Chondrocyte (in vitro differentiated cells): ENCODE data around the gene TSHZ2. TPM values are rescaled to one million over a fixed set of nuclear protein-coding genes. Genes with fewer than 3 reads are reported as not detected.
"Not testable (repeated sequence)": the region's sequence is repeated elsewhere in the genome, so short reads cannot be mapped to it uniquely, and the experiment has no call there.

Source experiments
- DNase-seq: peaks from one replicate; pipeline ENCODE4 v3.0.0; 2021; ENCODE audit warnings: mixed read lengths, low spot score
- H3K27ac Mint-ChIP-seq: one replicate; pipeline ENCODE4 v1.8.0; 2021; ENCODE audit warnings: mild to moderate bottlenecking, moderate library complexity, mixed read lengths; ENCODE audit not compliant: unreplicated experiment
- H3K27me3 Mint-ChIP-seq: 2 replicates; pipeline ENCODE4 v1.8.0; 2021; ENCODE audit warnings: low read depth, mixed read lengths
- H3K36me3 Mint-ChIP-seq: 2 replicates; pipeline ENCODE4 v1.8.0; 2021; ENCODE audit warnings: low read depth, mixed read lengths
- H3K4me1 Mint-ChIP-seq: 2 replicates; pipeline ENCODE4 v1.8.0; 2021; ENCODE audit warnings: low read depth, mild to moderate bottlenecking, mixed read lengths
- H3K4me3 Mint-ChIP-seq: one replicate; pipeline ENCODE4 v1.8.0; 2021; ENCODE audit warnings: mild to moderate bottlenecking, moderate library complexity, mixed read lengths; ENCODE audit not compliant: unreplicated experiment
- H3K9me3 Mint-ChIP-seq: 2 replicates; pipeline ENCODE4 v1.8.0; 2021; ENCODE audit warnings: low read depth, mixed read lengths
- CTCF ChIP-seq: fragments of 200-600 bp; sonication (generic); IDR thresholded peaks from 2 replicates; pipeline ENCODE4 v1.5.0; 2021; ENCODE audit warnings: antibody characterized with exemption, mild to moderate bottlenecking, moderate library complexity
- total RNA-seq: library from RNA; stranded (reverse); gene quantifications from 3 replicates; pipeline ENCODE4 v1.2.1, GENCODE V29; 2021

Gene TSHZ2
- total RNA-seq, 1 donor from 2014 or later = 0.37 TPM

GRCh38 chr20:53513489-53514298 is 541.5 kb downstream of the TSHZ2 start:
- Mint-ChIP-seq H3K9me3 (peaks cover 6% of the 10 kb centered on the region), H3K27me3 (no peaks in the 10 kb centered on the region), H3K36me3 (no peaks in the 10 kb centered on the region), H3K4me1 (no peaks in the 10 kb centered on the region), H3K27ac (no peak overlapping the region), H3K4me3 (no peak overlapping the region)
- no peak for DNase-seq
- no peak for TF ChIP-seq CTCF

GRCh38 chr20:53515749-53516148 is 543.6 kb downstream of the TSHZ2 start:
- no peak for TF ChIP-seq CTCF
- no peaks in the 10 kb centered on the region for H3K4me1 Mint-ChIP-seq
- peaks cover under 1% of the 10 kb centered on the region for H3K9me3 Mint-ChIP-seq
- no peak for DNase-seq
- no peaks in the 10 kb centered on the region for H3K27me3 Mint-ChIP-seq
- H3K4me3 Mint-ChIP-seq = no peak overlapping the region
- no peaks in the 10 kb centered on the region for H3K36me3 Mint-ChIP-seq
- no peak overlapping the region for H3K27ac Mint-ChIP-seq

- no peaks in the 10 kb centered on the region for H3K4me1 Mint-ChIP-seq
- no peaks in the 10 kb centered on the region for H3K36me3 Mint-ChIP-seq
- DNase-seq = no peak
- TF ChIP-seq CTCF = no peak
- no peaks in the 10 kb centered on the region for H3K27me3 Mint-ChIP-seq
- no peak overlapping the region for H3K4me3 Mint-ChIP-seq
- no peaks in the 10 kb centered on the region for H3K9me3 Mint-ChIP-seq
- H3K27ac Mint-ChIP-seq = no peak overlapping the region
Observed at GRCh38 chr20:53517146-53517545, 545.0 kb downstream of the TSHZ2 start.

GRCh38 chr20:53521421-53521820 is 549.3 kb downstream of the TSHZ2 start:
- H3K36me3 Mint-ChIP-seq, DNase-seq, H3K4me1 Mint-ChIP-seq, H3K27me3 Mint-ChIP-seq, H3K4me3 Mint-ChIP-seq, H3K27ac Mint-ChIP-seq, H3K9me3 Mint-ChIP-seq: not testable (repeated sequence)

- Mint-ChIP-seq H3K9me3 (no peaks in the 10 kb centered on the region), H3K36me3 (no peaks in the 10 kb centered on the region), H3K4me3 (no peak overlapping the region), H3K27ac (no peak overlapping the region), H3K27me3 (no peaks in the 10 kb centered on the region), H3K4me1 (no peaks in the 10 kb centered on the region)
- no peak for DNase-seq
- no peak for TF ChIP-seq CTCF
Observed at GRCh38 chr20:53522026-53522425, 549.9 kb downstream of the TSHZ2 start.

GRCh38 chr20:53522696-53523095 is 550.5 kb downstream of the TSHZ2 start:
- no peaks in the 10 kb centered on the region for H3K9me3 Mint-ChIP-seq
- no peak for DNase-seq
- H3K4me1 Mint-ChIP-seq = no peaks in the 10 kb centered on the region
- TF ChIP-seq CTCF = no peak
- H3K4me3 Mint-ChIP-seq = no peak overlapping the region
- H3K36me3 Mint-ChIP-seq = no peaks in the 10 kb centered on the region
- H3K27ac Mint-ChIP-seq = no peak overlapping the region
- no peaks in the 10 kb centered on the region for H3K27me3 Mint-ChIP-seq

GRCh38 chr20:53523615-53524014 is 551.5 kb downstream of the TSHZ2 start:
- not testable (repeated sequence) for H3K27ac Mint-ChIP-seq, H3K36me3 Mint-ChIP-seq, DNase-seq, H3K9me3 Mint-ChIP-seq, H3K4me3 Mint-ChIP-seq, H3K27me3 Mint-ChIP-seq, H3K4me1 Mint-ChIP-seq
